GM21825 (cell line): Measurements from ENCODE around the gene STK17B.
A peak's percentile ranks its signal among the peaks of the same experiment; 100 is the strongest.
"Not testable (repeated sequence)": the region's sequence is repeated elsewhere in the genome, so short reads cannot be mapped to it uniquely, and the experiment has no call there.

Source experiments
- ATAC-seq: cut with Tn5 transposase; IDR thresholded peaks from one replicate; pipeline ENCODE4 v1.9.1; 2021; ENCODE audit warnings: mild to moderate bottlenecking, moderate library complexity; ENCODE audit not compliant: unreplicated experiment

STK17B gene

DNA sequence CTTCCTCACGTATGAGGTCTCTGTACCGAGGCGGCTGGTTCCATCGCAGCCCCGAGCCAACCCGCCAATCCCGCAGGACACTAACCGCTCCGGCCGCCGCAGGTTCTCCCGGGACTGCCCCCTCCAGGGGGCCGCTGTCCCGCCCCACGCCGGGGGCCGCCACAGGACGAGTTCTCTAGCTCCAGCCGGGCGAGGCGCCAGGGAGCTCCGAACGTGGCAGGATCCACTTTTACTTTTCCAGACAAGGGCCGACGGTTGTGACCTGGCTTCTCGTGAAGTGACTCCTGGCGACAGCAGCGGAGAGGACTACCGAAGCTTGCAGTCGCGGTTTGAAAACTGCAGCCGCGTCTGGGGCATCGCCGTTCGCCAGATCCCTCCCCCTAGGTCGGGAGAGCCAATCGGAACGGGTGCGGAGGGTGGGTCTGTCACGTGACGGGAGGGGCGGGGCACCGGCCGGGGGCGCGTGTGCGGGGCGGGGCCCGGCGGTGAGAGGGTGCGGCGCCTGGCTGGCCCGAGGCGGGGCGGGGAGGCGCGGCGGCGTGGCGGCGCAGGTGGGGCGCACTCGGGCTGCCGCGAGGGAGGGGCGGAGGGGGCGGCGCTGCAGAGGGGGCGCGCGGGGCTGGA, at the start of gene STK17B:
Gene STK17B (minus strand): TSS at position 331 of the 624 bp plus-strand sequence. CDS start 8,195 bp downstream, outside the sequence.
- ATAC-seq: peak; percentile 51

DNA sequence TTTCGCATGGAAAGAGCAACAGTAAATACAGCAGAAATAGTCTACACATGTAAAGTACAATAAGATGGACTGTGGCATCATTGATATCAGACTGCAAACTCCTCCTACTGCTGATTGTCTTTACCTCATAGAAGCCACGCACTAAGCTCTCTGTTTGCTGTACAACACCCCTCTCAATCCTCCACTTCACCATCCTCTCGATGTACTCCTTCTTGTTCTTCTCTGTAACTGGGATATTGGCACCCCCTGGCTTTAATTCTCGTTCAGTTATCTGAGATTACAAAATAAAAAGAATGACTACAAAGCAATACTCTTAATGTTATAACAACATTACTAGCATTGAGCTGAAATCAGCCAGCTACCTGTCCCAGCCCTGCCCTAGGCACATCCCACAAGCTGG, 49.3 kb upstream of the STK17B start:
- no peak for ATAC-seq

DNA sequence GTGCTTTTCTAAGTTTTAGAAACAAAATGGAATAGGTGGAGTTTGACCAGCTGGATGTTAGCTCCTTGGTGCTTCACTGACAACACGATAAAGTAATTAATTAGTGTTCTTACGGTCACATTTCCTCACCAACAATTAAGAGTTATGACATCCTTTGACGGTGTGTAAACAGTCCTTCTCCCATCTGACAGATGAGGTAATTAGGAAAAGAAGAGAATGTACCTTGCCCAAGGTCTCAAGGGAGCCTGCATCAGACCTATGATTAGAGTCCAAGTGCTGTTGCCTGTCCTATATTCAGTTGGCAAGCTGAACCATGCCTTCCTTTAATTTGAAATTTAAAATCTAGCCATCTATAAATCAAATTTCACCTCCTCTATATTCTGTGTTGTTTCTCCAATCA, 48.3 kb upstream of the STK17B start:
- ATAC-seq: no peak

DNA sequence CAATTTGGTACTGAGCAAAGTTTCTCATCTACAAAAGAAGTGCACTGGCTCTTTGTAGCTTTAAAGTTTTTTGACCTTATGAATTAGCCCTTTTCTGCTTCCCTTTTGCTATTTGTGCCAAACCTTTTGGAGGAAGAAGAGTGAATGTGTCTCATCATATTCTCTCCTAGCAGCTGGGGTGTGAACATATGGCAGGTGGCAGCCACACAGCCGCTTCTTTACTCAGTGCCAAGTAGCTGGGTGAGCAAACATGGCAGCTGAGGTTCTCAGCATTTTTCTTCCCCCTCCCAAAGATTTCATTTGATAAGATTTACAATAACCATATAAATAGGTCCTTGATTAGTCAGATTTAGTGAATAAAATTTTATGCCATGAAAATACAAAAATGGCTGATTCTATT, 46.7 kb upstream of the STK17B start:
- ATAC-seq: no peak

DNA sequence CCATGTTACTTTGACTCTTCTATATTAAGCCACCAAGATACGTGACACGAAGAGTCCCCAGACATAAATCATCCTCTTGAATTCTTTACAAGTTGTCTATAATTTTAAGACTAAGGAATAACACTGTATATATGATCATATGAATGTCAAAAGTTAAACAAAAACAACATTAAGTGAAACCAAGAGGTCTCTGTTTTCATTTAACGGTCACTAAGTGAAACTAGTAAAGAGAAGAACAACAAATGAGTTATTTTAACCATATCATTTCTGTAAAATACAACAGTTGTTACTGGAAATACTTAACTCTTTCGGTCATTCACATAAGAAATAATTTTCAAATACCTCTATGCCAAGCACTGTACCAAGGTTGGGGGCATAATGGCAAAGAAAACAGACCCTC, 45.7 kb upstream of the STK17B start:
- ATAC-seq: no peak

DNA sequence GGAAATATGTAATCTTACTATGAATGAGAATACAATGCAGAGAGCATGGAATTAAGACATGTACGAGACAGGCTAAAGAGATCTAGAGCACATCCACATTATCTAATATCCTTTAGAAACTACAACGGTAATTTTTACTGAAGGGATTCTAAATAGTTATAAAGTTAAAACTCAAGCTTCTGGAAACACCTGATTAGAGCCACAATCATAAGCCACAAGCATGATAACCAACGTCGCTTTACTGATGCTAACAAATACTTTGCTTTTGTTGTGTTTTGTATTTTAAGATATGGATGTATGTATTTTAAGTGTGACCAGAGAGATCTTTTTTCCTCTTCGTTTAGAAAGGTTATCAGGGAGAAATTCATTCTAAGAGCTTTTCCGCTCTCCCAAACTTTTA, 44.0 kb upstream of the STK17B start:
- ATAC-seq: no peak

DNA sequence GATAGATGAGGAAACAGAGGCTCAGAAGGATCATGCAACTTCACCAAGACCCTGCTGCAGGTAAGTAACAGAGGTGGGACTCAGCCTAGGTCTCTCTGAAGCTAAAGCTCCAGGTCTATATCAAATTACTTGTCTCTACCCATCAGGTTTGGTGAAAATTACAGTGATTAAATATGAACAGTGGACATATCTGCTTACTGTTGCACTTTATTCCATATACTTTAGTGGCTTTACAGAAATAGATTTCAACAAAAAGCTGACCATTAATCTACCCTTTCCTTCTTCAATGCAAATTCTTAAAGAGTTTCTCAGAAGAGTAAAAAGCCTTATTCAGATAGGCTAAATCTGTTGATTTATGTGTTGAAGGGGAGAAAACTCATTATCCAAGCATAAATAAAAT, 42.8 kb upstream of the STK17B start:
- ATAC-seq: no peak

DNA sequence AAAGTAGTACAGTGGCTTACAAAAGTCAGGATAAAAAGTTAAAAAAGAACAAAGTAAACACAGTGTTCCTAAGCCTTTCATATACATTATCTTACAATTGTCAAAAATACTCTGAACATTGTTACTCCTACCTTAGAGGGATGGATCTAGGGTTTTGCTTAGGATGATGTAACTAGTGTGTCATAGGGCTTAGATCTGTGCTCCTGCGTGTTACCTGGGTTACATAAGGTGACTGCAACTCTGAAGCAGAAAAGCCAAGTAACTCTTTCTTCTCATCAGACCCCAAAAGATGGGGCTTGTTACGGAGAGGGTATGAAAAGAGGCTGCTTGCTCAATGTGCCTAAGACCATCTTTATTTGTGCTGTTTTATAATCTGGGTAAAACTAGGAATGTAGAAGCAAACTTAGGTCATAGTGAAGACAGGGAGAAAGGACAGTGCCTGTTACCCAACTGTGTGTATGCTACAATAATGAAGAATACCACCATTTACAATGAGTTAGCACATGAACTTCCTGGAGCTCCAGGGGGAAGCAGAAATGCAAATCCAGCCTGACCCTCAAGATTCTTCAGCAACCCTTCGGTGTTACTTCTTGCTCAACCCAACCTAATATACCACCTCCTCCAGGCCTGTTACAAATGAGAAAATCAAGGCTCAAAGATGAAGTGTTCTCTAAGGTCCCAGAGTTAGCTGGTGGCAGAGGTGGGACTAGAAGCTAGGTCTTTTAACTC, 42.0 kb upstream of the STK17B start:
- no peak for ATAC-seq

DNA sequence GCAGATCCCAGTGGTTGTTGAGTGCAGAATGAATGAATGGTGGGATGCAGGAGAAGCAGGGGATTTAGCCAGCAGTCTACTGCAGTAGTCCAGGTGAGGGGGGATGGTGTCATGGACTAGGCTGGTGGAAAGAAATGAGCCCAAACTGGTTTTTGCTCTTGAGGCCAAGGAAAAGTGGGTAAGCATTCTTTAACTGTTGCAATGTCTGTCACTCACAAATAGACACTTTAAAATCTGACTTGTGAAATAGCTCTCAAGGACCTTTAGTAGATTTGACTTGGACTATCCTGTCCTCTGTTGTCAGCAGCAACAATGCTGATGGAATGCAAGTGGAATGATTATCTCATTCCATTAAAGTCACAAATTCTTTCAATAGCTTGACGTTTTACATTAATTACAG, 37.5 kb upstream of the STK17B start:
- no peak for ATAC-seq

DNA sequence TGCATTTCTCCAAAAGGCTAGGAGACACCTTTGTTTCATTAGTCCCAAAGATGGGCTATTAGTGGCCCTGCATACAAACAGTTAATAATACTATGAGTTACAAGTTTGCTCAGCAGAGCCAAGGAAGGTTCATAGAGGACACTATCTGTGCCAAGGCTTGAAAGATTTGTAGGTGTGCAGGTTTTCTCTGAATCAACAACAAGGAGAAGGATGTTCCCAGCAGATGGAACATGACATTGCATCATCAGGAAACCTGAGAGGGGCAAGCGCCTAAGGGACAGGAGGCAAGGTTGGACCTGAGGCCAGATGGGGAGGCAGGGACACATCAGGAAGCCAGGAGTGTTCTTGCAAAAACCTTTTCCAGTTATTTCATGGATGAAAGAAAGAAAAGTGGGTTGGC, 35.4 kb upstream of the STK17B start:
- no peak for ATAC-seq

DNA sequence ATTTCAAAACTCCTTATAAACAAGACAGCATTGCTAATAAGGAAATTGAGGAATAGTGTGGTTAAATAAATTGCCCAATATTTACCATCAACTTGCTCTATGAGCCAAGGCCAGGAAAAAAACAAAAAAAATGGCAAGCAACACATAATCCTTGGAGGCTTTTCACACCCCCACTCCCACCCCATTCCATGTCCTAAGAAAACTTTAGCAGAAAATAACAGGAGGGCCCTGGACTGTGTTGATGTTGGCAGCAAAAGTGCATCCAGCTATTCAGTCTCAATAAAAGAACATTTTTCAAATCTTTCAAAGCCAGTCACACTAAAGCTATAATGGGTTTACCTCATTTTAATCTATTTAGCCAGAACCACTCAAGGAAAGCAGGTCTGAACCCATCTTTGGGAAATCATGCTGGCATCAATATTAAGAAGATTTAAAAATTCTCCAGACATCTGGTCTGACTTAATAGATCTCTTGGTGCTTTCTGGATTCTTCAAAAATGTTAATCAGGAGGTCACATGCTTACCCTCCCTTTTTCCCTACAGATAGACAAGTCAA, 34.6 kb upstream of the STK17B start:
- no peak for ATAC-seq

DNA sequence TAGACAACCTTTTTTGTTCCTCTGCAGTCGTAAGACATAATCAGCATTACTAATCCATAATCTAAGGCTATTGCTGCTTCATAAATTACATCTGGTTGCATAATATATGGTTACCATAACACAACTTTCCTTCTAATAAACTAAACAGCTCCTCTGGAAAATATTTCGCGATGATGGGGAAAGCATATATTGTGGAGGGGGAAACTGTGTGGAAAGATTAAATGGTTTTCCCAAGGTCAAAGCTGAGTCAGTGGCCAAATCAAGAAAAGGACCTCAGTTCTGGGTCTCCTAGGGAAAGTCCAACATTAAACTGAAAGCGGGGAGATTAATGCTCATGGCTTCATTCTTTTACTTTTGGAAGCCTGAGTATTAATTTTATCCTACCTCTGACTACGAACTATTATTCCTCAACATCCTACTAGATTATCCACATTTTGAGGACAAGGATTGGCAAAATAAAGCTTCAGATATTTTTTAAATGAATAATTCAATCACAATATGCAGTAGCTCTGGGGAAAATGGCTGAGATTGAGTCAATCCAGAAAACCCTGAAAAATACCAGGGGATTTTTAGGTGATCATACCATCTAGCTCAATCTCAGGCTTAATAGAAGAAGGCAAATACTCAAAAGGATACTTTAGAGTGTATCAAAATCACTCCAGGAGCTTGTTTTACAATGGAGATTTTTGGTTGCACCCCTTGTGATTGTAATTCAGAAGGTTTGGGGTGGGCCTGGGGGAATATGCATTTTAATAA, 33.8 kb upstream of the STK17B start:
- no peak for ATAC-seq

DNA sequence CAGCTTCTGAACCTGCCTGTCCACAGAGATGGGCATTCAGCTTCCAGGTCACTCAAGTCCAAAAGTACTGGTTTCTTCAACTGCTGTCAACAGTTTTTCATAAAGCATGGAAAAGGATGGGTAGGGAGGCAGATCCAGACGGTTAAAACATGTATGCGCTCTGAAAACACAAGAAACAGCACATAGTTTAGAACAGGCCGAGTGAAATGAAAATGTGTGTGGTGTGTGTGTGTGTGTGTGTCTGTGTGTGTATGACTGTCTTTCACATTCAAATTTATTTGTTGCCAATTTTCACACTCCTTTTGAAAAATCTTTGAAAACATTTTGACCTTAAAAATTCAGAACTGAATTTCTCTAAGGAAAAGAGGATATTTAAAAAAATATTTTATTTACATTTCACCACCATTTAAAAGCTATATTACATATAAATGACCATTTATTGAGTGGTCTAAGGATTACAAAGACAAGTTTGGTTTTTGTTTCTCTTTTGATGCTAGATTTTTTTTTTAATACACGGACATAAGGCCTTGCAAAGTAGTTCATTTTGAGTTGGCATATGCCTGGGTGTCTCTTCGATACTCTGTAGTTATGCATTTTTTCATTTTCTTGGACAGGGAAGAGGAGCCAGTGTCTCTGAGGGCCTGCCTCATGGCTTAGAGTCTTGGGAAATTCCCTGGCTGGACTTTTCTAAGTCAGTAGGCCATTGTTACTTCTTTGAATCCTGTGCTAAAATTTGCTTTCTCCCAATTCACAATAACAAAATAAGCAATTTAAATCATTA, 30.0 kb upstream of the STK17B start:
- no peak for ATAC-seq

DNA sequence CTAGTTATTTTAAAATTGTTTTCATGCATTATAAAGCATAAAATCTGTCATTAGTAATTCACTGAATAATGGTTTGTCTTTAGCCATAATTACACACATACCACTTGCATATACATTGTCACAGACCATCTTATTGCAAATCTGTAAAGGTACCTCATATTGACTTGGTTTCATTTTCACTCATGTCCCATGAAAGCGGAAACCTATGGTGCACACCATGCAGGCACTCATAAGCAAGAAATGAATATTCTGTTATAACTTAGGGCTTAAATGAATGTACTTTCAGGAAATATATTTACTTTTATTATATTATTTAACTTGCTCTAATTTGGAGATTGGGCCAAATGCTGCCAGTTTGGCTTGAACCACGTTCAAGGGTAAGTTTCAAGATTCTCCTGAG, 29.2 kb upstream of the STK17B start:
- peak; percentile 99 for ATAC-seq

DNA sequence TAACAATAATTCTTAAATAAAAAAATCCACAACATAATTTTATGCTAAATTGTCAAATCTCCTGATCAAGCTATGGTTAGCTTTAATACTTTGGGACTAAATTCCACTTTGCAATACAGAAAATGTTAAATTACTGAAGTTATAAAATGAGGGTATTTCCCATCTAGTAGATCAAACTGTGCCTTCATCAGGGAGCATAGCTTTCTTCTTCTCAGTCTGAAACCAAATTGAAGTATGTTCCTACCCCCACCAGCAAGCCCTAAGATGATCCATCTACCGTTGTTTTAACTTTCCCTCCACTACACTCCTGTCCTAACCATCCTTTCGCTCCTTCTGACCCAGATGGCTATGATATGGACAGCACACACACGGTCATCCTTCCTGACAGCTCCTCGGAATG, 24.4 kb upstream of the STK17B start:
- no peak for ATAC-seq

DNA sequence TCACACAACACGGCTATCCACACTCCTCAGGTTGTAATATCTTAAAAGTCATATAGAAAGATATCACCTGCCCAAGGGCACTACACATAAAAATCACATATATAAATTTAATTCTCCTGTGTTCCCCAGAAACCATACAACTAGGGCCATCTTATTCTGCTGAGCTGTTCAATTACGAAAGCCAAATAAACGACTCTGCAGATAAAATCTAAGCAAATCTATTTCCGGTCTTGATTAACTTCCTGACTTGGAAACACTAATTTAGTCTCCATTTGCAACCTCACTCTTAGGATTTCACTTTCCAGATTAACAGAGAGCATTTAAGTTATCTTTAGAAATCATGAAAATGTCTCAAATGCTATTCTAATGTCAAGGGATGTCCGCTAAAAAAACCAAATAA, 23.9 kb upstream of the STK17B start:
- no peak for ATAC-seq

DNA sequence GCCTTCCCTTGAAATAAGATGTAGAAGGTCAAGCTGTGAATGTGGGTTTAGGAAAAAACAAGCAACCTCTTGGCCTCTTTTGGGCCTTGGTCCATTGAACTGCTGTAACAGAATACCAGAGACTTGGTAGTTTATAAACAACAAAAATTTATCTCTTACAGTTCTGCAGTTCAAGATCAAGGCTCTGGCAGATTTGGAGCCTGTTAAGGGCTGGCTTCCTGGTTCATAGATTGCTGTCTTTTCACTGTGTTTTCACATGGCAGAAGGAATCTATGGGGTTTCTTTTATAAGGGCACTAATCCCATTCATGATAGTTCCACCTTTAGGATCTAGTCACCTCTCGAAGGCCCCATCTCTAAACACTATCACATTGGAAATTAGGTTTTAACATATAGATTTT, 20.2 kb upstream of the STK17B start:
- ATAC-seq: no peak

DNA sequence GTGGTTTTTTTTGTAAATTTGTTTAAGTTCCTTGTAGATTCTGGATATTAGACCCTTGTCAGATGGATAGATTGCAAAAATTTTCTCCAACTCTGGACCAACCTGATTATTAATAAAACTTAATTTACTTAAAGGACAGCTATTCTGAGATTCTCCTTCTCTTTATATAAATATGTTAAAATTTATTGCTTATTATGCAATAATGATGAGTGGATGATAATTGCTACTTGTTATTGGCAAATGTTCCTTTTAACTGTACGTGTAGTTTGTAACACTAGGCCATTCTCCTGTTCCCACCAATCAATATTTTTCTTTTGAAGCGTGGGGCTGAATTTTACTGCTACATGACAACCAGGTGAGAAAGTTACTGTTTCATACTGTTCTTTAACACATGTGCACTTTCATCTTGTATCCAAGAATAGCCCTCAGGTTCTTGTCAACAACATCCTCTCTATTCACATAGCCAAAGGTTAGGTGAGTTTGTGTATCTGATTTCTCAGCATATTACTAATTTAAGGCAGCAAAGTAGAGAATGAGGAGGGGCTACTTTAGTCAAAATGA, 16.6 kb upstream of the STK17B start:
- ATAC-seq: no peak

DNA sequence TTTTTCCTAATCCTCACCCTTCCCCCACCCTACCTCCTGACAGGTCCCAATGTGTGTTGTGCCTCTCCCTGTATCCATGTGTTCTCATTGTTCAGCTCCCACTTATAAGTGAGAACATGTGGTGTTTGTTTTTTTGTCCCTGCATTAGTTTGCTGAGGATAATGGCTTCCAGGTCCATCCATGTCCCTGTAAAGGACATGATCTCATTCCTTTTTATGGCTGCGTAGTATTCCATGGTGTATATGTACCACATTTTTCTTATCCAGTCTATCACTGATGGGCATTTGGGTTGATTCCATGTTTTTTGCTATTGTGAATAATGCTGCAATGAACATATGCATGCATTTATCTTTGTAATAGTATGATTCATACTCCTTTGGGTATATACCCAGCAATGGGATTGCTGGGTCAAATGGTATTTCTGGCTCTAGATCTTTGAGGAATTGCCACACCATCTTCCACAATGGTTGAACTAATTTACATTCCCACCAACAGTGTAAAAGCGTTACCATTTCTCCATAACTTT, 15.9 kb upstream of the STK17B start:
- not testable (repeated sequence) for ATAC-seq

DNA sequence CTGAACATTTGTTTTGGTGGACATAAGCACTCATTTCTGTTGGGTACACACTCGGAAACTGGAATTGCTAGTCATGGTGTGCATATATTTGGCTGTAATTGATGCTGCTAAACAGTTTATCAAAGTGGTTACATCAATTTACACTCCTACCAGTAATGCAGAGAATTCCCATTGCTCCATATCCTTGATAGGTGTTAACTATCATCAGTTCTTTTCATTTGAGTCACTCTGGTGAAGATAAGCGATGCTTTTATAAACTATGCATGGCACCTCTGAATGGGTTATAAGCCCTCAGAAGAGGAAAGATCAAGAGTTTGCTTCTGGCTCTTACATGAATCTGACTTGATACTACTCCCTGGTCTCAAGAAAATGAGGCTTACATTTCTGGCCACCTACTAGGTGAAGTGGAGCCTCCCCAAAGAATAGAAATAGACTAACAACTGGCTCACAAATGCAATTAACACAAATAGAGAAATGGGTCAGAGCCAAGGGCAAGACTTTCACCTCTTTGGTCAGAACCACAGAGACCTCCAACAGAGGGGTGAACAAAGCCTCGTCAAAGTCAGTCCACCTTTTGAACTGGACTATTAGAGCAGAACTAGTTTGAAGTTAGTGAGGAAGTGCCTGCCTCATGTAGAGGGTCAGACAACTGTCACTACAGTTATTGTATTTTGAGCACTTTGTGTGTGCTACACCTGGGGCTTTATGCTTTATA, 15.0 kb upstream of the STK17B start:
- no peak for ATAC-seq
